Kidney epithelial cell (primary cell): ENCODE data around the gene KNTC1. TPM values are rescaled to one million over a fixed set of nuclear protein-coding genes. Genes with fewer than 3 reads are reported as not detected.
"Not testable (repeated sequence)": the region's sequence is repeated elsewhere in the genome, so short reads cannot be mapped to it uniquely, and the experiment has no call there.

Source experiments
- DNase-seq: peaks from one replicate; pipeline ENCODE4 v3.0.0-alpha.2; 2010; ENCODE audit warnings: low read depth
- H3K27me3 ChIP-seq: 2 replicates; pipeline ENCODE4 v1.6.0; 2011; ENCODE audit warnings: low read length; ENCODE audit not compliant: control insufficient read depth, insufficient read depth
- H3K36me3 ChIP-seq: 2 replicates; pipeline ENCODE4 v1.5.1; 2011; ENCODE audit warnings: low read length; ENCODE audit not compliant: control insufficient read depth, insufficient read depth
- H3K4me3 ChIP-seq: 2 replicates; pipeline ENCODE4 v1.5.1; 2011; ENCODE audit warnings: low read depth, mild to moderate bottlenecking, control low read depth, low read length
- total RNA-seq: library from RNA; depleted of rRNA; stranded (reverse); fragments of >200 nt; gene quantifications from 2 replicates; pipeline ENCODE4 v1.2.3, GENCODE V29; 2015
- TF ChIP-seq, protein P1 (sequence below): IDR thresholded peaks from 2 replicates; pipeline ENCODE4 v1.5.1; 2011; ENCODE audit warnings: mild to moderate bottlenecking, moderate library complexity, low read length, control low read depth, inconsistent platforms; ENCODE audit not compliant: insufficient read depth, poor library complexity, severe bottlenecking

Gene KNTC1
- total RNA-seq, 1 donor from 2014 or later: 12.4 TPM

DNA sequence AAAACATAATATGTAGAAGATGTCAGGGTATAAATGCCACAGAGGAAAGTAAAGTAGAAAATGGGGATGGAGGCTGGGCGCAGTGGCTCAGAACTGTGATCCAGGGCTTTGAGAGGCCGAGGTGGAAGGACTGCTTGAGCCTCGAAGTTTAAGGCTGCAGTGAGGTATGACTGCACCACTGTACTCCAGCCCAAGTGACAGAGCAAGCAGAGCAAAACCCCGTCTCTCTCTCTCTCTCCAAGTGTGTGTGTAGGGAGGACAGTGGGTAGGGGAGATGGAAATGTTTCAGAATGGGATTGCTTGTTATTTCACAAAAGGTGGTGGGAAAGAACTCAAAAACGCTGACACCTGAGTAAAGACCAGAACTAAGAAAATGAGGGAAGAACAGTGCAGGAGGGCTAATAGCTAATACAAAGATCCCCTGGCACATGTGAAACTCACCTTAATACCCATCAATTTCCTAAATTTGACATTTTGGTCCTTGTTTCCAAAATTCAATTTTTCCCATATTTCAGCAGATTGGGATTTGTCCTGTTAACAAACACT lies 20.6 kb upstream of the KNTC1 start:
- H3K27me3 ChIP-seq: no peaks in the 10 kb centered on the region
- H3K4me3 ChIP-seq: no peak overlapping the region
- TF ChIP-seq, protein P1, sequence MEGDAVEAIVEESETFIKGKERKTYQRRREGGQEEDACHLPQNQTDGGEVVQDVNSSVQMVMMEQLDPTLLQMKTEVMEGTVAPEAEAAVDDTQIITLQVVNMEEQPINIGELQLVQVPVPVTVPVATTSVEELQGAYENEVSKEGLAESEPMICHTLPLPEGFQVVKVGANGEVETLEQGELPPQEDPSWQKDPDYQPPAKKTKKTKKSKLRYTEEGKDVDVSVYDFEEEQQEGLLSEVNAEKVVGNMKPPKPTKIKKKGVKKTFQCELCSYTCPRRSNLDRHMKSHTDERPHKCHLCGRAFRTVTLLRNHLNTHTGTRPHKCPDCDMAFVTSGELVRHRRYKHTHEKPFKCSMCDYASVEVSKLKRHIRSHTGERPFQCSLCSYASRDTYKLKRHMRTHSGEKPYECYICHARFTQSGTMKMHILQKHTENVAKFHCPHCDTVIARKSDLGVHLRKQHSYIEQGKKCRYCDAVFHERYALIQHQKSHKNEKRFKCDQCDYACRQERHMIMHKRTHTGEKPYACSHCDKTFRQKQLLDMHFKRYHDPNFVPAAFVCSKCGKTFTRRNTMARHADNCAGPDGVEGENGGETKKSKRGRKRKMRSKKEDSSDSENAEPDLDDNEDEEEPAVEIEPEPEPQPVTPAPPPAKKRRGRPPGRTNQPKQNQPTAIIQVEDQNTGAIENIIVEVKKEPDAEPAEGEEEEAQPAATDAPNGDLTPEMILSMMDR: no peak
- peaks cover 9% of the 10 kb centered on the region for H3K36me3 ChIP-seq
- DNase-seq: no peak

DNA sequence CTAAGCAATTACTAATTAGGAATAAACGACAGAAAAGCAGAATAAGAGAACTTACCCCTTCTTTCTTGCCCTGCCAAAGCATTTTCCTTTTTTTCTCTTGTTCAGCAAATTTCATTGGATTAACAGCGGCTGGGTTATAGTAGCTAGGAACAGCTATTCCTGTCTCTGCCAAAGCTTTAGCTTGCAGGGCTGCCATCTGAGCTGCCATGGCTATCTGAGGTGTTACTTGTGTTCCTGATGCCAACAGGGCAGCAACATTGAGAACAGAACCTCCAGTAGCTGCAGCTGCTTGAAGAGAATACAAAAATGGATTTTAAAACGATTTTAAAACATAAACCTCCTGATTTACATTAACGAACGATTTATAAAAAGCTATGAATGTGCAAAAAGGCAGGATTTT lies 18.9 kb upstream of the KNTC1 start:
- no peak for DNase-seq
- peaks cover 9% of the 10 kb centered on the region for H3K36me3 ChIP-seq
- TF ChIP-seq, protein P1: no peak
- H3K4me3 ChIP-seq: no peak overlapping the region
- no peaks in the 10 kb centered on the region for H3K27me3 ChIP-seq

DNA sequence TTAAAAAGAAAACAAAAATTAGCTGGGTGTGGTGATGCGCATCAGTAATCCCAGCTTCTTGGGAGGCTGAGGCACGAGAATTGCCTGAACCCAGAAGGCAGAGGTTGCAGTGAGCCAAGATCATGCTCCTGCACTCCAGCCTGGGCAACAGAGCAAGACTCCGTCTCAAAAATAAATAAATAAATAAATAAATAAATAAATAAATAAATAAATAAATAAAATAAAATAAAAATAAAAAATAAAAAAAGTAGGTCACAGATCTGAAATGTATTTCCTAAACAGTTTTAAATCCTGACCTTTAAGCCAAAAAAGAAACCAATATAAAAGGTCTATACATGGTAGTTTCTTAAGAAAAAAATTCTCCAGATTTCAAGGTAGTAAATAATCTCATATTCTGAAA lies 14.0 kb upstream of the KNTC1 start:
- not testable (repeated sequence) for H3K4me3 ChIP-seq, DNase-seq, H3K36me3 ChIP-seq, H3K27me3 ChIP-seq

DNA sequence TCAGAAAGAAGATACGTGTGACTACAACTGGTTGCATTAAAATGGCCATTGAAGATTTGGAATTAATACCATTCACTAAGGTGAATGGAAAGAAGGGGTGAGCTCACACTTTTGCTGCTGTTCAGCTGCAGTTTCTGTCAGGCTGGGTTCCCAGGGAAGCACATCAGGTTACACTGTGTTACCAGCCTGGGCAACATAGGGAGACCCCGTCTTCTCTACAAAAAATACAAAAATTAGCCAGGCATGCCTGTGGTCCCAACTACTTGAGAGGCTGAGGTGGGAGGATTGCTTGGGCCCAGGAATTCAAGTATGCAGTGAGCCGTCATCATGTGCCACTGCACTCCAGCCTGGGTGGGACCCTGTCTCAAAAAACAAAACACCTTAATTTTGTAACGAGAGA lies 13.4 kb upstream of the KNTC1 start:
- H3K36me3 ChIP-seq: no peaks in the 10 kb centered on the region
- no peak overlapping the region for H3K4me3 ChIP-seq
- H3K27me3 ChIP-seq: no peaks in the 10 kb centered on the region
- TF ChIP-seq, protein P1: no peak
- no peak for DNase-seq

DNA sequence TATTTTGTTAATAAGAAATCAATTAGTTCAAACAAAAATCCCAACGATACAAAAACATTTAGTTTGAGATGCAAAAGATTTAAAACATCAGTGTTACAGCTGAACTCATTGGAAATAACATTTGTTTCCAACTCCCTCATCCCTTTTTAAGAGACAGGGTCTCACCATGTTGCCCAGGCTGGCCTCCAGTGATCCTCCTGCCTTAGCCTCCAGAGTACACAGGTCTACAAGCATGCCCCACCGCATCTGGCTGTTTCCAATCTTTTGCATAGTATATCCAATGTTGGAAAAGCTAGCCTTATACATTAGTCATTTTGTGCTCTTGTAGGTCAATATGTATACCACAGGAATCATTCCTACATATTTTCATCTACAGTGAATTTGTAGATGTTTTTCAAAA lies 11.8 kb upstream of the KNTC1 start:
- TF ChIP-seq, protein P1: no peak
- H3K36me3 ChIP-seq: peaks cover 3% of the 10 kb centered on the region

DNA sequence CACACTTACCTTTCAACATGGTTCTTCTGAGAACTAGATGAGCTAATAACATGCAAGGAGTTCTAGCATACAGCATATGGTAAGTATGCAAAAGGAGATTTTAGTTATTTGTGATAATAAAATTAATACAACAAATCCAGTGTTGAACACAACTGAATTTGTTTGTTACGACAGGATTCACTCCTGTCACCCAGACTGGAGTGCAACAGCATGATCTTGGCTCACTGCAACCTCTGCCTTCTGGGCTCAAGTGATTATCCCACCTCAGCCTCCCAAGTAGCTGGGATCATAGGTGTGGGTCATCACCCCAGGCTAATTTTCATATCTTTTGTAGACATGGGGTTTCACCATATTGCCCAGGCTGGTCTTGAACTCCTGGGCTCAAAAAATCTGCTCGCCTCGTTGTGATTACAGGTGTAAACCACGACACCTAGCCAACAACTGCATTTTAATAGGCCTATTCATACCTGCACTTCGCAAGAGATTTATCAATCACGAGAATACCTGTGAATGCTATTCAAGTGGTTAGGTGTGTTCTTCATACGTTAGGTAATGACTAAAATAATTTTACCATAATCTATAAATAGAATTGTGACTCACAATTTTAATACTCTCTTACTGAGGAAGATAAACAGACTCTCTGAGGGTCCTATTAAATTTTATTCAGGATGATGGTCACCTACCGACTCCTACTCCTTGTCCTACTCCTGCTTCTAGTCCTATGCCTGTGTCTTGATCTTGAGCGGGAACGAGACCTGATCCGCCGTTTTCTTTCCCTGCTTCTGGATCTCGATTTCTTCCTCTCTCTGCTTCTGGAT lies 10.3 kb upstream of the KNTC1 start:
- TF ChIP-seq, protein P1: no peak
- Histone ChIP-seq H3K36me3 (peaks cover 6% of the 10 kb centered on the region), H3K4me3 (no peak overlapping the region), H3K27me3 (no peaks in the 10 kb centered on the region)
- no peak for DNase-seq

More for the DNA sequence above, 11.8 kb upstream of the KNTC1 start:
- DNase-seq: no peak
- Histone ChIP-seq H3K27me3 (no peaks in the 10 kb centered on the region), H3K4me3 (no peak overlapping the region)
